H1 (cell line): ENCODE results near the gene UBE4A. TPM values are rescaled to one million over a fixed set of nuclear protein-coding genes. Genes with fewer than 3 reads are reported as not detected.

ENCODE experiments used
- CTCF ChIA-PET: fragments of 300-600 bp; sonication (Branson Sonifier 250); formaldehyde crosslinking; loops from one replicate; lab custom pipeline; 2021; ENCODE audit not compliant: partially characterized antibody; lab: Charles Lee
- POLR2A ChIA-PET: fragments of 300-600 bp; sonication (Branson Sonifier 250); formaldehyde crosslinking; loops from one replicate; lab custom pipeline; 2021; ENCODE audit warnings: inconsistent platforms; ENCODE audit not compliant: partially characterized antibody; lab: Charles Lee
- DNase-seq, 2 experiments: peaks; one replicate each; pipeline versions ENCODE4 v3.0.0 to v3.0.0-alpha.2; 2010 to 2022; ENCODE audit warnings: low spot score in 2 of 2, low read depth in 1 of 2, mixed read lengths in 1 of 2
- FAIRE-seq: peaks from 2 replicates; lab custom pipeline; 2011; peaks lifted over from hg19 to GRCh38; lab: Jason Lieb, UNC
- H2AFZ ChIP-seq: 2 replicates; pipeline ENCODE4 v1.8.1; 2012; ENCODE audit warnings: low read length, inconsistent platforms
- H2AK5ac ChIP-seq: 2 replicates; pipeline ENCODE4 v1.6.1; 2013; ENCODE audit warnings: low read depth, low read length
- H2BK120ac ChIP-seq: replicated peaks from 2 replicates; pipeline ENCODE3; 2013; ENCODE audit warnings: low read depth, low read length, inconsistent platforms
- H2BK12ac ChIP-seq: 2 replicates; pipeline ENCODE4 v1.6.1; 2013; ENCODE audit warnings: low read depth, low read length
- H2BK15ac ChIP-seq: 2 replicates; pipeline ENCODE4 v1.6.1; 2013; ENCODE audit warnings: low read length
- H2BK20ac ChIP-seq: 2 replicates; pipeline ENCODE4 v1.6.1; 2013; ENCODE audit warnings: low read length
- H2BK5ac ChIP-seq: 2 replicates; pipeline ENCODE4 v1.6.1; 2013; ENCODE audit warnings: low read depth, low read length
- H3K14ac ChIP-seq: 2 replicates; pipeline ENCODE4 v1.6.1; 2013; ENCODE audit warnings: inconsistent platforms; ENCODE audit not compliant: insufficient read length
- H3K18ac ChIP-seq: 2 replicates; pipeline ENCODE4 v1.6.1; 2013; ENCODE audit warnings: low read length; ENCODE audit errors: extremely low read depth
- H3K23ac ChIP-seq: 2 replicates; pipeline ENCODE4 v1.6.1; 2013; ENCODE audit warnings: inconsistent platforms; ENCODE audit not compliant: insufficient read length
- H3K23me2 ChIP-seq: 2 replicates; pipeline ENCODE4 v1.6.1; 2013; ENCODE audit warnings: low read depth, low read length
- H3K27ac ChIP-seq: 2 replicates; pipeline ENCODE4 v1.6.1; 2011; ENCODE audit warnings: low read depth, low read length, inconsistent platforms
- H3K27me3 ChIP-seq, 4 experiments: replicated peaks in 1 of 4; 1 replicate in 1 of 4; 2 replicates in 3 of 4; pipeline versions ENCODE4 v1.6.1 to v1.8.1; 2011 to 2013; ENCODE audit warnings: low read length in 3 of 4, mild to moderate bottlenecking in 3 of 4, inconsistent platforms in 2 of 4, mixed read lengths in 2 of 4, moderate library complexity in 1 of 4; ENCODE audit not compliant: control insufficient read depth in 3 of 4, insufficient read depth in 3 of 4; ENCODE audit errors: extremely low read depth in 1 of 4
- H3K36me3 ChIP-seq, 4 experiments: 2 replicates each; pipeline versions ENCODE4 v1.6.1 to v1.8.1; 2011 to 2013; ENCODE audit warnings: mild to moderate bottlenecking in 4 of 4, low read length in 3 of 4, moderate library complexity in 2 of 4, control low read depth in 1 of 4, inconsistent platforms in 1 of 4; ENCODE audit not compliant: insufficient read depth in 4 of 4, control insufficient read depth in 2 of 4
- H3K4ac ChIP-seq: replicated peaks from 2 replicates; pipeline ENCODE3; 2013; ENCODE audit warnings: low read length, low read depth, mixed read lengths, inconsistent platforms; ENCODE audit not compliant: insufficient read length
- H3K4me1 ChIP-seq, 4 experiments: replicated peaks in 1 of 4; 1 replicate in 1 of 4; 2 replicates in 3 of 4; pipeline versions ENCODE4 v1.6.1 to v1.8.1; 2011 to 2013; ENCODE audit warnings: low read length in 3 of 4, inconsistent platforms in 2 of 4, mixed read lengths in 1 of 4; ENCODE audit not compliant: insufficient read depth in 4 of 4, control insufficient read depth in 3 of 4
- H3K4me2 ChIP-seq, 2 experiments: 2 replicates each; pipeline versions ENCODE4 v1.6.1 to v1.8.1; 2011 to 2013; ENCODE audit warnings: low read depth in 2 of 2, low read length in 2 of 2, control low read depth in 1 of 2, inconsistent platforms in 1 of 2, mild to moderate bottlenecking in 1 of 2; ENCODE audit not compliant: insufficient read depth in 1 of 2
- H3K4me3 ChIP-seq, 4 experiments: fragments of 200-600, 300-600 bp in 1 of 4; sonication (generic), shearing (Covaris generic), sonication (Bioruptor Twin) in 1 of 4; 2 replicates each; pipeline versions ENCODE4 v1.5.1 to v1.8.1; 2011 to 2016; ENCODE audit warnings: low read length in 4 of 4, low read depth in 3 of 4, control low read depth in 2 of 4, inconsistent platforms in 2 of 4, mild to moderate bottlenecking in 2 of 4, mixed read lengths in 1 of 4, moderate library complexity in 1 of 4; ENCODE audit not compliant: insufficient read depth in 2 of 4; ENCODE audit errors: extremely low read depth in 1 of 4
- H3K56ac ChIP-seq: replicated peaks from 2 replicates; pipeline ENCODE3; 2013; ENCODE audit warnings: low read depth, mild to moderate bottlenecking, mixed read lengths, low read length, inconsistent platforms; ENCODE audit not compliant: insufficient read length
- H3K79me1 ChIP-seq: 2 replicates; pipeline ENCODE4 v1.6.1; 2013; ENCODE audit warnings: low read depth, low read length, control low read depth
- H3K79me2 ChIP-seq, 2 experiments: 2 replicates each; pipeline versions ENCODE4 v1.6.1 to v1.8.1; 2012 to 2013; ENCODE audit warnings: low read length in 2 of 2, mild to moderate bottlenecking in 2 of 2, inconsistent platforms in 1 of 2; ENCODE audit not compliant: insufficient read depth in 2 of 2, control insufficient read depth in 1 of 2
- H3K9ac ChIP-seq, 4 experiments: replicated peaks in 1 of 4; 1 replicate in 1 of 4; 2 replicates in 3 of 4; pipeline versions ENCODE4 v1.6.1 to v1.8.1; 2011 to 2013; ENCODE audit warnings: low read depth in 3 of 4, low read length in 3 of 4, control low read depth in 2 of 4, mild to moderate bottlenecking in 2 of 4, moderate library complexity in 2 of 4, inconsistent platforms in 1 of 4; ENCODE audit errors: extremely low read depth in 1 of 4
- H3K9me3 ChIP-seq, 2 experiments: 2 replicates each; pipeline versions ENCODE4 v1.6.1 to v1.8.1; 2012 to 2013; ENCODE audit warnings: mild to moderate bottlenecking in 2 of 2, moderate library complexity in 2 of 2, control low read depth in 1 of 2, inconsistent platforms in 1 of 2, low read depth in 1 of 2, low read length in 1 of 2, mixed read lengths in 1 of 2; ENCODE audit not compliant: insufficient read depth in 2 of 2
- H4K20me1 ChIP-seq, 2 experiments: replicated peaks in 1 of 2; 2 replicates each; pipeline versions ENCODE3 to v1.8.1; 2011 to 2013; ENCODE audit warnings: inconsistent platforms in 2 of 2, low read length in 2 of 2, mild to moderate bottlenecking in 1 of 2; ENCODE audit not compliant: insufficient read depth in 2 of 2, control insufficient read depth in 1 of 2
- H4K5ac ChIP-seq: 2 replicates; pipeline ENCODE4 v1.6.1; 2013; ENCODE audit warnings: low read length, low read depth, mixed read lengths, inconsistent platforms; ENCODE audit not compliant: insufficient read length
- H4K8ac ChIP-seq: 2 replicates; pipeline ENCODE4 v1.8.0; 2013; ENCODE audit warnings: mild to moderate bottlenecking, moderate library complexity, low read length, inconsistent platforms; ENCODE audit not compliant: insufficient read depth; ENCODE audit errors: extremely low read depth
- H4K91ac ChIP-seq: replicated peaks from 2 replicates; pipeline ENCODE3; 2013; ENCODE audit warnings: low read length, mixed read lengths, inconsistent platforms; ENCODE audit not compliant: insufficient read length
- RBBP5 ChIP-seq: IDR thresholded peaks from 2 replicates; pipeline ENCODE4 v1.7.1; 2012; ENCODE audit warnings: low read depth, mild to moderate bottlenecking, inconsistent platforms, low read length, moderate library complexity, borderline replicate concordance
- ZNF274 ChIP-seq: IDR thresholded peaks from 2 replicates; pipeline ENCODE4 v1.7.0; 2012; ENCODE audit warnings: low read length, borderline replicate concordance; ENCODE audit errors: extremely low read depth
- WGBS, 2 experiments: shearing (Covaris generic) in 1 of 2; methylation state at CpG; one replicate each; pipeline versions ENCODE4 v1.1.6 to v1.1.7; 2013 to 2015; ENCODE audit warnings: low lambda C conversion rate in 2 of 2, mixed read lengths in 2 of 2, inconsistent platforms in 1 of 2, low coverage in 1 of 2, missing lambda C conversion rate in 1 of 2; ENCODE audit not compliant: insufficient replicate concordance in 2 of 2, insufficient coverage in 1 of 2, insufficient read length in 1 of 2; ENCODE audit errors: extremely low coverage in 1 of 2, missing lambda C conversion rate in 1 of 2; 5-methylcytosine and 5-hydroxymethylcytosine counted together
- polyA plus RNA-seq, 7 experiments: library from polyadenylated mRNA; depleted of rRNA in 3 of 7; stranded (reverse) in 5 of 7; unstranded in 2 of 7; fragments of >200 nt in 5 of 7; fragments of 200-250 nt in 2 of 7; gene quantifications; 1 replicate in 5 of 7; 2 replicates in 1 of 7; 4 replicates in 1 of 7; pipeline versions ENCODE4 v1.2.1 to v1.2.3, GENCODE V29; 2011 to 2013; ENCODE audit warnings: missing spikeins in 2 of 7, mixed read lengths in 2 of 7
- total RNA-seq: library from RNA; stranded (reverse); fragmentation: NEBNext Ultra II Directional; extraction: Animal tissue kit (Norgen Biotek cat#: 25700); gene quantifications from 2 replicates; pipeline ENCODE4 v1.2.1, GENCODE V29; 2021

Gene UBE4A
- total and polyA plus RNA-seq, 2 of the 8 experiments (the other 6 are each of a cell fraction or from before 2014, with no cell fraction given) = 11.3 to 34.5 TPM

DNA sequence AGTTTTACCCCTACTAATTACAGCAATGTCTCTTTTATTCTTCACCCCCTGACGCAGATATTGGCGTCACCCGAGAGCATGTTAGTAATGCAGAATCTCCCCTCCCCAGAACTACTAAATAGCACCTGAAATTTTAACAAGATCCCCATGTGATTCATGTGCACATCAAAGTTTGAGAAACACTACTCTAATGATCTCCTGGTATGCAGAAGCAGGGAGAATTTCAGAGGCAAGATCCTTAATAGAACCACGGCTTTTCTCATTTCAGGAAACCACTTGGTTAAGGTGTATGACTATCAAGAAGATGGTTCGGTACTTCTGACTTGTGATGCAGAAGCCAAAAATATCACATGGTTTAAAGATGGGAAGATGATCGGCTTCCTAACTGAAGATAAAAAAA is 9.9 kb upstream of the UBE4A start:
- no peaks in the 10 kb centered on the region for H3K4me1 ChIP-seq
- no peaks in the 10 kb centered on the region for H3K36me3 ChIP-seq
- no peak overlapping the region for H3K18ac ChIP-seq
- no peak overlapping the region for H3K27ac ChIP-seq
- DNase-seq = no peak
- no peak overlapping the region for H2AFZ ChIP-seq
- H3K14ac ChIP-seq = no peak overlapping the region
- H3K9ac ChIP-seq = no peak overlapping the region
- ChIA-PET CTCF (interaction anchor here (1.2 to 8.9 kb wide), 3 partner anchors 52 to 178 kb away, joined by 3 to 52 read pairs (median 7); no protein-coding TSS in a partner anchor), POLR2A (interaction anchor here (1.5 kb wide), 1 partner anchor 11 kb away, joined by 6 read pairs; no protein-coding TSS in a partner anchor)
- no peak overlapping the region for H2BK20ac ChIP-seq
- H3K4me2 ChIP-seq = no peak overlapping the region
- no peak overlapping the region for H2AK5ac ChIP-seq
- H4K5ac ChIP-seq = no peak overlapping the region
- no peak overlapping the region for H4K91ac ChIP-seq
- H2BK120ac ChIP-seq = no peak overlapping the region
- H2BK5ac ChIP-seq = no peak overlapping the region
- no peaks in the 10 kb centered on the region for H3K79me1 ChIP-seq
- no peak for TF ChIP-seq RBBP5
- no peak for TF ChIP-seq ZNF274
- no peak overlapping the region for H3K4ac ChIP-seq
- no peak overlapping the region for H4K8ac ChIP-seq
- H2BK12ac ChIP-seq = no peak overlapping the region
- no peak overlapping the region for H3K4me3 ChIP-seq
- H2BK15ac ChIP-seq = no peak overlapping the region
- H4K20me1 ChIP-seq = no peaks in the 10 kb centered on the region
- no peak for FAIRE-seq
- H3K23me2 ChIP-seq = no peaks in the 10 kb centered on the region; the same call in 1 of the 2 replicates
- 92% methylated on average over 6 of the region's 6 CpGs; no CpG with 5 or more reads in 1 of the 2 experiments for WGBS, 2 experiments
- peaks cover 0 to 3% (median 1%) of the 10 kb centered on the region in 4 experiments; a peak in 2 of 7 replicates for H3K27me3 ChIP-seq
- no peak overlapping the region for H3K56ac ChIP-seq
- H3K79me2 ChIP-seq = no peaks in the 10 kb centered on the region
- H3K9me3 ChIP-seq = no peaks in the 10 kb centered on the region
- H3K23ac ChIP-seq = no peak overlapping the region
